Measurements from ENCODE around the gene RUSF1.
"Not testable (repeated sequence)": the region's sequence is repeated elsewhere in the genome, so short reads cannot be mapped to it uniquely, and the experiment has no call there.

The RUSF1 gene

GRCh38 chr16:31452631-31453106 lies 55.5 kb downstream of the RUSF1 start:
- no peak for DNase-seq (ENCODE audit: low spot score)

- no peak for DNase-seq (ENCODE audit: low spot score)
These were observed 56.4 kb downstream of the RUSF1 start for GRCh38 chr16:31451681-31452351.

GRCh38 chr16:31451201-31451600 lies 57.0 kb downstream of the RUSF1 start:
- no peak for DNase-seq (ENCODE audit: low spot score)

- DNase-seq (ENCODE audit: low spot score) = not testable (repeated sequence)
These were observed 62.3 kb downstream of the RUSF1 start for GRCh38 chr16:31445931-31446330.

GRCh38 chr16:31441956-31442355 lies 66.2 kb downstream of the RUSF1 start:
- no peak for DNase-seq (ENCODE audit: low spot score)

- no peak for DNase-seq (ENCODE audit: low spot score)
These were observed 67.5 kb downstream of the RUSF1 start for GRCh38 chr16:31440516-31441184.

GRCh38 chr16:31439519-31439918 lies 68.7 kb downstream of the RUSF1 start:
- no peak for DNase-seq (ENCODE audit: low spot score)

Data from activated CD4-positive, alpha-beta T cell treated with anti-CD3 and anti-CD28 coated beads, Interleukin-2, Interleukin-4, amounts not matched to agents 100 ng/mL and 50 ng/mL, durations not matched to agents 16 hours and 8 hours (primary cell).